ENCODE data around the gene CSNK1A1. TPM values are rescaled to one million over a fixed set of nuclear protein-coding genes. Genes with fewer than 3 reads are reported as not detected.
A peak's percentile ranks its signal among the peaks of the same experiment; 100 is the strongest.
"Not testable (repeated sequence)": the region's sequence is repeated elsewhere in the genome, so short reads cannot be mapped to it uniquely, and the experiment has no call there.

Gene CSNK1A1
- total RNA-seq, 1 experiment from 2014 or later = 287 TPM

GRCh38 chr5:149597618-149598017 lies 46.4 kb upstream of the CSNK1A1 start:
- H3K27ac ChIP-seq (ENCODE audit: low read length) = no peak overlapping the region
- no peaks in the 10 kb centered on the region for H3K9me3 ChIP-seq (ENCODE audit: control insufficient read depth, insufficient read depth, low read depth, low read length)
- no peaks in the 10 kb centered on the region for H3K4me1 ChIP-seq (ENCODE audit: control insufficient read depth, insufficient read depth, low read length)
- H3K27me3 ChIP-seq (ENCODE audit: control insufficient read depth, insufficient read depth, low read length) = no peaks in the 10 kb centered on the region
- TF ChIP-seq CTCF (IDR thresholded peaks at IDR 0.05) (no peak), POLR2AphosphoS5 (IDR thresholded peaks at IDR 0.05; ENCODE audit: low read depth, low read length) (no peak), TCF7L2 (IDR thresholded peaks at IDR 0.05; ENCODE audit: low read depth, low read length) (no peak), SIN3A (IDR thresholded peaks at IDR 0.05; ENCODE audit: borderline replicate concordance, insufficient read depth, low read depth, low read length) (no peak)
- TF ChIP-seq, protein P1, sequence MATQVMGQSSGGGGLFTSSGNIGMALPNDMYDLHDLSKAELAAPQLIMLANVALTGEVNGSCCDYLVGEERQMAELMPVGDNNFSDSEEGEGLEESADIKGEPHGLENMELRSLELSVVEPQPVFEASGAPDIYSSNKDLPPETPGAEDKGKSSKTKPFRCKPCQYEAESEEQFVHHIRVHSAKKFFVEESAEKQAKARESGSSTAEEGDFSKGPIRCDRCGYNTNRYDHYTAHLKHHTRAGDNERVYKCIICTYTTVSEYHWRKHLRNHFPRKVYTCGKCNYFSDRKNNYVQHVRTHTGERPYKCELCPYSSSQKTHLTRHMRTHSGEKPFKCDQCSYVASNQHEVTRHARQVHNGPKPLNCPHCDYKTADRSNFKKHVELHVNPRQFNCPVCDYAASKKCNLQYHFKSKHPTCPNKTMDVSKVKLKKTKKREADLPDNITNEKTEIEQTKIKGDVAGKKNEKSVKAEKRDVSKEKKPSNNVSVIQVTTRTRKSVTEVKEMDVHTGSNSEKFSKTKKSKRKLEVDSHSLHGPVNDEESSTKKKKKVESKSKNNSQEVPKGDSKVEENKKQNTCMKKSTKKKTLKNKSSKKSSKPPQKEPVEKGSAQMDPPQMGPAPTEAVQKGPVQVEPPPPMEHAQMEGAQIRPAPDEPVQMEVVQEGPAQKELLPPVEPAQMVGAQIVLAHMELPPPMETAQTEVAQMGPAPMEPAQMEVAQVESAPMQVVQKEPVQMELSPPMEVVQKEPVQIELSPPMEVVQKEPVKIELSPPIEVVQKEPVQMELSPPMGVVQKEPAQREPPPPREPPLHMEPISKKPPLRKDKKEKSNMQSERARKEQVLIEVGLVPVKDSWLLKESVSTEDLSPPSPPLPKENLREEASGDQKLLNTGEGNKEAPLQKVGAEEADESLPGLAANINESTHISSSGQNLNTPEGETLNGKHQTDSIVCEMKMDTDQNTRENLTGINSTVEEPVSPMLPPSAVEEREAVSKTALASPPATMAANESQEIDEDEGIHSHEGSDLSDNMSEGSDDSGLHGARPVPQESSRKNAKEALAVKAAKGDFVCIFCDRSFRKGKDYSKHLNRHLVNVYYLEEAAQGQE (IDR thresholded peaks at IDR 0.05; ENCODE audit: insufficient read depth in 1 of 2, low read depth in 2 of 2, low read length in 1 of 2) = no peak
- no peaks in the 10 kb centered on the region for H3K36me3 ChIP-seq (ENCODE audit: control insufficient read depth, insufficient read depth, low read length)
- intact Hi-C loops (cut with micrococcal nuclease; ENCODE audit: unreplicated experiment) (no loop called here), in situ Hi-C loops (cut with HindIII; ENCODE audit: low pct_unique_long_range_greater_than_20kb, low sequenced_read_pairs) (no loop called here)
- DNase-seq (ENCODE audit: low read depth, low spot score) (no peak), ATAC-seq (no peak)
- CTCF ChIA-PET = interaction anchor here (0.7 kb wide), 1 partner anchor 79 kb away, joined by 5 read pairs; no protein-coding TSS in a partner anchor
- no TSS peak for BruUV-seq (replicated peaks)
- POLR2A ChIA-PET = no interaction called here
- H3K4me3 ChIP-seq (ENCODE audit: low read depth in 2 of 2, low read length in 2 of 2) = no peak overlapping the region

- CTCF ChIA-PET = interaction anchor here (0.7 kb wide), 1 partner anchor 14 kb away, joined by 3 read pairs; no protein-coding TSS in a partner anchor
- intact Hi-C loops (cut with micrococcal nuclease; ENCODE audit: unreplicated experiment) (no loop called here), in situ Hi-C loops (cut with HindIII; ENCODE audit: low pct_unique_long_range_greater_than_20kb, low sequenced_read_pairs) (no loop called here)
These were observed 45.5 kb upstream of the CSNK1A1 start for GRCh38 chr5:149596712-149597111.

GRCh38 chr5:149595105-149595504 lies 43.9 kb upstream of the CSNK1A1 start:
- DNase-seq (ENCODE audit: low read depth, low spot score); H3K4me3 ChIP-seq (ENCODE audit: low read depth in 2 of 2, low read length in 2 of 2); H3K36me3 ChIP-seq (ENCODE audit: control insufficient read depth, insufficient read depth, low read length); H3K9me3 ChIP-seq (ENCODE audit: control insufficient read depth, insufficient read depth, low read depth, low read length); POLR2A ChIA-PET; H3K4me1 ChIP-seq (ENCODE audit: control insufficient read depth, insufficient read depth, low read length); H3K27ac ChIP-seq (ENCODE audit: low read length); BruUV-seq (replicated peaks); H3K27me3 ChIP-seq (ENCODE audit: control insufficient read depth, insufficient read depth, low read length); CTCF ChIA-PET; intact Hi-C loops (cut with micrococcal nuclease; ENCODE audit: unreplicated experiment); in situ Hi-C loops (cut with HindIII; ENCODE audit: low pct_unique_long_range_greater_than_20kb, low sequenced_read_pairs): not testable (repeated sequence)
- peak; percentile 43; the same call in 1 of the 2 replicates for ATAC-seq

More at GRCh38 chr5:149596712-149597111, 45.5 kb upstream of the CSNK1A1 start:
- Histone ChIP-seq H3K4me1 (ENCODE audit: control insufficient read depth, insufficient read depth, low read length) (no peaks in the 10 kb centered on the region), H3K4me3 (ENCODE audit: low read depth in 2 of 2, low read length in 2 of 2) (no peak overlapping the region), H3K36me3 (ENCODE audit: control insufficient read depth, insufficient read depth, low read length) (no peaks in the 10 kb centered on the region), H3K9me3 (ENCODE audit: control insufficient read depth, insufficient read depth, low read depth, low read length) (no peaks in the 10 kb centered on the region), H3K27ac (ENCODE audit: low read length) (no peak overlapping the region), H3K27me3 (ENCODE audit: control insufficient read depth, insufficient read depth, low read length) (no peaks in the 10 kb centered on the region)
- ATAC-seq (no peak), DNase-seq (ENCODE audit: low read depth, low spot score) (no peak)
- BruUV-seq (replicated peaks) = no TSS peak
- TF ChIP-seq POLR2AphosphoS5 (IDR thresholded peaks at IDR 0.05; ENCODE audit: low read depth, low read length) = no peak
- POLR2A ChIA-PET = interaction anchor here (0.6 kb wide), 1 partner anchor 18 kb away, joined by 3 read pairs; no protein-coding TSS in a partner anchor

Measured in Panc1 (cell line).